Activated naive CD4-positive, alpha-beta T cell treated with anti-CD3 and anti-CD28 coated beads, Interleukin-2, amount 10 ng/mL, durations not matched to agents 5 hours and 36 hours (primary cell): ENCODE results near the gene NBPF8. TPM values are rescaled to one million over a fixed set of nuclear protein-coding genes. Genes with fewer than 3 reads are reported as not detected.

Experiments used
- total RNA-seq, 2 experiments: library from RNA; stranded (reverse); gene quantifications; one replicate each; pipeline ENCODE4 v1.2.3, GENCODE V29; 2021

NBPF8 gene, protein sequence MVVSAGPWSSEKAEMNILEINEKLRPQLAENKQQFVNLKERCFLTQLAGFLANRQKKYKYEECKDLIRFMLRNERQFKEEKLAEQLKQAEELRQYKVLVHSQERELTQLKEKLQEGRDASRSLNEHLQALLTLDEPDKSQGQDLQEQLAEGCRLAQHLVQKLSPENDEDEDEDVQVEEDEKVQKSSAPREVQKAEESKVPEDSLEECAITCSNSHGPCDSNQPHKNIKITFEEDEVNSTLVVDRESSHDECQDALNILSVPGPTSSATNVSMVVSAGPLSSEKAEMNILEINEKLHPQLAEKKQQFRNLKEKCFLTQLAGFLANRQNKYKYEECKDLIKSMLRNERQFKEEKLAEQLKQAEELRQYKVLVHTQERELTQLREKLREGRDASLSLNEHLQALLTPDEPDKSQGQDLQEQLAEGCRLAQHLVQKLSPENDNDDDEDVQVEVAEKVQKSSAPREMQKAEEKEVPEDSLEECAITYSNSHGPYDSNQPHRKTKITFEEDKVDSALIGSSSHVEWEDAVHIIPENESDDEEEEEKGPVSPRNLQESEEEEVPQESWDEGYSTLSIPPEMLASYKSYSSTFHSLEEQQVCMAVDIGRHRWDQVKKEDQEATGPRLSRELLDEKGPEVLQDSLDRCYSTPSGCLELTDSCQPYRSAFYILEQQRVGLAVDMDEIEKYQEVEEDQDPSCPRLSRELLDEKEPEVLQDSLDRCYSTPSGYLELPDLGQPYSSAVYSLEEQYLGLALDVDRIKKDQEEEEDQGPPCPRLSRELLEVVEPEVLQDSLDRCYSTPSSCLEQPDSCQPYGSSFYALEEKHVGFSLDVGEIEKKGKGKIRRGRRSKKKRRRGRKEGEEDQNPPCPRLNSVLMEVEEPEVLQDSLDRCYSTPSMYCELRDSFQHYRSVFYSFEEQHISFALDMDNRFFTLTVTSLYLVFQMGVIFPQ
- total RNA-seq: 10 to 100 TPM; 61.9 to 63.4 TPM

GRCh38 chr1:120414911-120415480 lies at the start of gene NBPF8:
TSS of gene NBPF8 (plus strand) at chr1:120415035. CDS start at chr1:120436523, 21,488 bp downstream.

Other genes starting within 250 kb of the NBPF8 start
- 10 to 100 TPM; 24.7 to 25.7 TPM for gene SEC22B, start 238.5 kb upstream of the NBPF8 start, total RNA-seq